HG03097 (cell line): ENCODE results near the gene NOTCH1.
A peak's percentile ranks its signal among the peaks of the same experiment; 100 is the strongest.

Experiments
- ATAC-seq: cut with Tn5 transposase; IDR thresholded peaks from one replicate; pipeline ENCODE4 v1.9.1; 2021; ENCODE audit not compliant: unreplicated experiment, low FRiP score

NOTCH1 gene

DNA sequence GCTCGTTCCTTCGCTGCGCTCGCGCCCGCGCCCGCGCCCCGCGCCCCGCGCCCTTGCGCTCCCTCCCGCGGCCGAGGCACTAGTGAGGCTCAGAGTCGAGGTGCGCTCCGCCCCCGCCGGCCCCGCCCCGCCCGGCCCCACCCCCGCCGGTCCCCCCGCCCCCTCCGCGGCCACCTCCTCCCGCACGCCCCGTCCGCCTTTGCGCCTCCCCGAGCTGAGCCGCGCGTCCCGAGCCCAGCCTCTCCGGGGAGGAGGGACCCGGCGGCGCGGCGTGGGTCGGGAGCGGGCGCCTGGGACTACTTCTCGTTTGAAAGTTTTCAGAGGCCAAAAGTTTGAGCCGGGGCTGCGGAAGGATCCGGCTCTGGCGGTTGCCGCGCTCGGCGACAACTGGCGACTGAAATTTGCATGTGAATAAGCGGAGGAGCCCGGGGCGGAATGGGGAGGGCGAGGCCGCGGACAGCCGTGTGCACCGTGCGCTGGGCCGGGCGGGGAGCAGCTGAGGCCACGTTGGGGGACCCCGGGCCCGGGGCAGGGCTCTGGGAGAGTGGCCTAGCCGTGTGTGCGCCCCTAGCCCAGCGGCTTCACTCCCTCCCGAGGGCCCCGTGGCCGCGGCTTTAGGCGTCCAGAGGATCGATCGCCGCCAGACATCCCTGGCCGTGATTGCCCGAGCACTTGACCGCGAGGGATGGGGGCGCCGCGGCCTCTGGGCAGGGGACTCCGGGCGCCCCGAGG is at the start of gene NOTCH1:
NOTCH1 (minus strand) TSS at position 84 of the 732 bp plus-strand sequence. CDS start 262 bp downstream, outside the sequence.
- ATAC-seq, result peak; percentile 54

- ATAC-seq, result no peak
These were observed 48.6 kb upstream of the NOTCH1 start for GRCh38 chr9:136594492-136594891.

GRCh38 chr9:136593581-136593980 is 47.7 kb upstream of the NOTCH1 start:
- no peak for ATAC-seq

DNA sequence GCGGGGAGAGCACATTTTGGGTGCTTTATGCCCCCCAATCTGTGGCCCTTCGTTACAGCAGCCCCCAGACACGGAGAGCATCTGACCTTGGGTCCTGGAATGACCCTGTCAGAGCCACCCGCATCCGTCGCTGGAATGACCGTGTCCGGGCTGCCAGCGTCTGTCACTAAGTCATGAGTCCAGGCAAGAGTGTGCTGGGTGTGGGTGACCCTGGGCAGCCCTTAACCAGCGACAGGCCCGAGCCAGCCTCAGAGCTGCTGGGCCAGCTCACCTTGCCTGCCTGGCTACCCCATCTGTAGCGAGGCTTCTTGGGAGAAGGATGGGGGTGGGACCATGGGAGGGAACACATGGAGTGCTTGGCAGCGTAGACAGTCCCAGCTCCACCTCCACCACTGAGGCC is 46.8 kb upstream of the NOTCH1 start:
- no peak for ATAC-seq

- no peak for ATAC-seq
These were observed 45.2 kb upstream of the NOTCH1 start for GRCh38 chr9:136590821-136591752.

DNA sequence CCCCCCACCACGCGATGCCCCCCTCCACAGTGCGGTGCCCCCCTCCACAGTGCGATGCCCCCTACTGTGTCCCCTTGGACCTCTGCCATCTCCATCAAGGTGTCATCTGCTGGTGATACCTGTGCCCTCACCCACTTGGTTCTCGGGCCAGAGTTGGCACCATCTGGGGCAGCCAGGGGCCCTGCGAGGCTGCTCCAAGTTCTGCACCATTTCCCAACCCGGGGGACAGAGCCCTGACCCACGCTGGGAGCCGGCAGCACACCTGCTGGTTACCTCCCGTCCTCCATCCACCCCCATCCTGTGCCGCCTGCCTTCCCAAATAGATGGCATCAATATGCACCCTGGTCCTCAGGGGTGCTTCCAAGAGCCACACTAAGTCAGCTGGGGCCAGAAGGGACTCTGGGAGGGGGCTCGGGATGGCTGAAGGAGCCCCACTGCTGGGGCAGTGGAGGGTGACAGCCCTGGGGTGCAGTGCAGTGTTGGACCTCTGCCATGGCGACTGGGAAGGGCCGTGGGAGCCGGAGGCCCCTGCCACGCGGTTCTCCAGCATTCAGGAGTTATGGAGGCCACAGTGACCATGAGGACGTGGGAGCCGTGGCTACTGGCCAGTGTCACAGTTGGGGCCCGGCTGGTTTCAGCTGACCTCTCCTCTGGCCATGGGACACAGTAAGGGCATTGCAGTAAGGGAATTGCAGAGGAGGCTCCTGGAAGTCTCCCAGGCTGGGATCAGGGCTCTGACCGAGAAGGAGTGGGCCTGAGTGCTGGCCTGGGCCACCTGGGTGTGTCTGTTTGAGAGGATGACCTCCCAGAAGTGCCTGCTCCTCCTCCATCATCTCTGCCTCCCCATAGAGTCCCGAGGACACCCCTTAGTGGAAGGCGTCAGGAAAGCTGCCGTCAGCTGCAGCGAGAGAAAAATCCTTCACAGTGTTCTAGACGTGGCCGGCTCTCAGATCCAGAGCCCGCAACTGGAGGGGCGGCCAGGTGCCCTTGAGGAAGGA is 44.2 kb upstream of the NOTCH1 start:
- no peak for ATAC-seq

GRCh38 chr9:136588663-136589464 is 43.0 kb upstream of the NOTCH1 start:
- no peak for ATAC-seq

GRCh38 chr9:136587944-136588662 is 42.3 kb upstream of the NOTCH1 start:
- no peak for ATAC-seq

- ATAC-seq, result no peak
These were observed 41.5 kb upstream of the NOTCH1 start for GRCh38 chr9:136587145-136587943.

- no peak for ATAC-seq
These were observed 40.6 kb upstream of the NOTCH1 start for GRCh38 chr9:136586391-136586953.

GRCh38 chr9:136585531-136586120 is 39.8 kb upstream of the NOTCH1 start:
- no peak for ATAC-seq

DNA sequence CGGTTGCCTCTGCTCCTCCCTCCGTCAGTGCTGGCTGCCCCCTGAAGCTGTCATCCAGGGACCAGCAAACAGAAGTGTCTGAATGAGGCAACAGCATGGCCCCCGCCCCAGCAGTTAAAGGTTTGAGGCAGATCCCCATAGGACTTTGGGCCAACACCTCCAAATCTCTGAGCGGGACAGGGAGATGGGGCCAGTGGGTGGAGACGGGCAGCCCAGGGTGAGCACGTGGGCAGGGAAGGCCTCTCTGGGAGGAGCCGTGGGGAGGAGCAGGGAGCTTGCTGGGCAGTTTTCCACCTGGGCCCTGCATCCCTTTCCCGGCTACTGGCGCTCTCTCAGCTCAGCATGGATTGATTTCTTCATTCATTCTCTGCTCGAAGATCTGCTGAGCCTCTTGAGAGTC is 39.1 kb upstream of the NOTCH1 start:
- ATAC-seq, result no peak

GRCh38 chr9:136584401-136584932 is 38.6 kb upstream of the NOTCH1 start:
- no peak for ATAC-seq

DNA sequence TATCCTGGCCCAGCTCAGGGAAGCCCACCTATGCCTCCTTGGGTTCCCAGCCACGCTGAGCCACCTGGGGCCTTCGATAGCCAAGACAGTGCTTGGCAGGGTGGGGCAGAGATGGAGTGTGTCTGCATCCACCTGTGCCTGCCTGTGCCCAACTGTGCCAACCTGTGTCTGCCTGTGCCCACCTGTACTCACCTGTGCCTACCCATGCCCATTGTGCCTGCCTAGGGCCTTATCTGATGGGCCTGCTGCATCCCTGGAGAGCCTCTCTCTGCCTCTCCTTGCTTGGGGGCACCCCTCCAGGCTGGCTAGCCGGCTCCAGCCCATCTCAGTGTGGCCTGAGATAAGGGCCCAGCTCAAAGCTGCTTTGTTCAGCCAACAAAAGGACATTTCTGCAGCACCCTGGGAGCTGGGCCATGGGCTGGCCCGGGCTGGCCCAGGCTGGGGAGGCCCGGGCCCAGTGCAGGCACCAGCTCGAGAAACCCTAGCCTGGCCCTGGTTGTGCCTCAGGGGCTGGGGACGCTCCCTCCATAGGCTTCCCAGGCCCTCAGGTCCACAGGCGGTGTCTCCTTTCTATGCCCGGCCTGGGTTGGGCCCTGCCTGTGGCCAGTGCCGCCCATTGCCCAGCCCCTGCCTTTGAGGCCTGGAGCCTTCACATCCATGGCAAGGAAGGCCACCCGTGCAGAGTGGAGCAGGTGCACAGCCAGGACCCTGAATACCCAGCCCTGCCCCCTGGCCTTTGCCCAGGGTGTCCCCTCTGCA is 37.3 kb upstream of the NOTCH1 start:
- ATAC-seq, result no peak

- no peak for ATAC-seq
These were observed 36.0 kb upstream of the NOTCH1 start for GRCh38 chr9:136581614-136582447.
